IMR-90 (cell line): ENCODE measurements around the gene KDM2A. TPM values are rescaled to one million over a fixed set of nuclear protein-coding genes. Genes with fewer than 3 reads are reported as not detected.

Source experiments
- ATAC-seq: fragments of 200-7000 bp; cut with Tn5 transposase; 2 replicates; pipeline ENCODE4 v1.9.1; 2020; ENCODE audit warnings: low read depth, mild to moderate bottlenecking, moderate library complexity
- BruUV-seq: library from RNA; stranded (reverse); fragments of 400-500 nt; replicated peaks from 2 replicates; lab custom pipeline; 2021; lab: Mats Ljungman, UMichigan
- CTCF ChIA-PET: fragments of 300-600 bp; formaldehyde crosslinking; extraction: SDS; loops from one replicate; lab custom pipeline; 2021; ENCODE audit warnings: antibody characterized with exemption; lab: Yijun Ruan, JAX
- POLR2A ChIA-PET: fragments of 300-600 bp; sonication (Branson Sonifier 250); formaldehyde crosslinking; loops from one replicate; lab custom pipeline; 2022; ENCODE audit warnings: antibody characterized with exemption; ENCODE audit not compliant: unreplicated experiment; lab: Charles Lee
- DNase-seq: peaks from one replicate; pipeline ENCODE4 v3.0.0; 2013
- H2AFZ ChIP-seq: replicated peaks from 2 replicates; pipeline ENCODE3; 2013; ENCODE audit warnings: low read length, mild to moderate bottlenecking; ENCODE audit not compliant: poor library complexity
- H2AK5ac ChIP-seq: 2 replicates; pipeline ENCODE4 v1.6.1; 2013; ENCODE audit warnings: low read depth, low read length, inconsistent platforms
- H2AK9ac ChIP-seq: replicated peaks from 2 replicates; pipeline ENCODE3; 2013; ENCODE audit warnings: mild to moderate bottlenecking, low read depth, low read length, moderate library complexity; ENCODE audit not compliant: poor library complexity
- H2BK120ac ChIP-seq: 2 replicates; pipeline ENCODE4 v1.6.1; 2013; ENCODE audit warnings: low read depth, low read length, inconsistent platforms
- H2BK15ac ChIP-seq: 3 replicates; pipeline ENCODE4 v1.6.1; 2013; ENCODE audit warnings: low read depth, low read length, inconsistent platforms
- H2BK20ac ChIP-seq: 2 replicates; pipeline ENCODE4 v1.6.1; 2013; ENCODE audit warnings: low read depth, mild to moderate bottlenecking, inconsistent platforms, low read length, moderate library complexity
- H2BK5ac ChIP-seq: 2 replicates; pipeline ENCODE4 v1.6.1; 2013; ENCODE audit warnings: mild to moderate bottlenecking, low read depth, low read length, inconsistent platforms; ENCODE audit not compliant: poor library complexity, severe bottlenecking
- H3K14ac ChIP-seq: replicated peaks from 2 replicates; pipeline ENCODE4 v1.6.1; 2013; ENCODE audit warnings: low read depth, low read length, inconsistent platforms
- H3K18ac ChIP-seq: 2 replicates; pipeline ENCODE4 v1.6.1; 2013; ENCODE audit warnings: low read depth, low read length, control low read depth
- H3K23ac ChIP-seq: 2 replicates; pipeline ENCODE4 v1.6.1; 2013; ENCODE audit warnings: low read depth, low read length, inconsistent platforms
- H3K27ac ChIP-seq: 2 replicates; pipeline ENCODE4 v1.5.1; 2013; ENCODE audit warnings: mild to moderate bottlenecking, control low read depth, low read length; ENCODE audit not compliant: insufficient read depth
- H3K27me3 ChIP-seq: 2 replicates; pipeline ENCODE4 v1.6.1; 2013; ENCODE audit warnings: low read length; ENCODE audit not compliant: control insufficient read depth, insufficient read depth
- H3K36me3 ChIP-seq: 2 replicates; pipeline ENCODE4 v1.6.1; 2013; ENCODE audit warnings: low read length, mixed read lengths; ENCODE audit not compliant: control insufficient read depth, insufficient read depth
- H3K4ac ChIP-seq: 2 replicates; pipeline ENCODE4 v1.6.1; 2013; ENCODE audit warnings: low read depth, low read length, inconsistent platforms
- H3K4me1 ChIP-seq: 2 replicates; pipeline ENCODE4 v1.6.1; 2013; ENCODE audit warnings: low read length, mixed read lengths; ENCODE audit not compliant: control insufficient read depth, insufficient read depth
- H3K4me2 ChIP-seq: 2 replicates; pipeline ENCODE4 v1.6.1; 2013; ENCODE audit warnings: low read depth, mild to moderate bottlenecking, control low read depth, low read length, moderate library complexity
- H3K4me3 ChIP-seq: 2 replicates; pipeline ENCODE4 v1.5.1; 2013; ENCODE audit warnings: low read depth, mild to moderate bottlenecking, control low read depth, low read length, moderate library complexity; ENCODE audit not compliant: insufficient read depth
- H3K56ac ChIP-seq: 2 replicates; pipeline ENCODE4 v1.6.1; 2013; ENCODE audit warnings: low read length, inconsistent platforms; ENCODE audit not compliant: insufficient read depth; ENCODE audit errors: extremely low read depth
- H3K79me1 ChIP-seq, 2 experiments: 2 replicates each; pipeline ENCODE4 v1.6.1; 2013; ENCODE audit warnings: low read length in 2 of 2, inconsistent platforms in 1 of 2, low read depth in 1 of 2
- H3K9ac ChIP-seq: 2 replicates; pipeline ENCODE4 v1.6.1; 2013; ENCODE audit warnings: low read depth, low read length, control low read depth
- H3K9me1 ChIP-seq: 2 replicates; pipeline ENCODE4 v1.6.1; 2013; ENCODE audit warnings: low read length, inconsistent platforms; ENCODE audit not compliant: insufficient read depth
- H3K9me3 ChIP-seq: 2 replicates; pipeline ENCODE4 v1.6.1; 2013; ENCODE audit warnings: low read length; ENCODE audit not compliant: control insufficient read depth, insufficient read depth
- H4K20me1 ChIP-seq: 2 replicates; pipeline ENCODE4 v1.6.1; 2013; ENCODE audit warnings: low read length, inconsistent platforms; ENCODE audit not compliant: insufficient read depth
- H4K5ac ChIP-seq: 2 replicates; pipeline ENCODE4 v1.6.1; 2013; ENCODE audit warnings: mild to moderate bottlenecking, low read depth, low read length, control low read depth
- H4K8ac ChIP-seq, 2 experiments: 2 replicates each; pipeline ENCODE4 v1.6.1; 2013; ENCODE audit warnings: low read depth in 2 of 2, low read length in 2 of 2, control low read depth in 1 of 2, inconsistent platforms in 1 of 2
- H4K91ac ChIP-seq: 2 replicates; pipeline ENCODE4 v1.6.1; 2013; ENCODE audit warnings: low read depth, low read length, inconsistent platforms; ENCODE audit not compliant: insufficient read depth
- BHLHE40 ChIP-seq: fragments of 150-350 bp; IDR thresholded peaks from 2 replicates; pipeline ENCODE4 v1.6.1; 2016; ENCODE audit warnings: mild to moderate bottlenecking, low read depth, low read length
- CEBPB ChIP-seq: IDR thresholded peaks from 2 replicates; pipeline ENCODE4 v1.6.1; 2012; ENCODE audit warnings: low read depth, low read length, improper control_type of control experiment
- CHD1 ChIP-seq: IDR thresholded peaks from 2 replicates; pipeline ENCODE4 v1.6.1; 2012; ENCODE audit warnings: low read depth, low read length, improper control_type of control experiment
- FOS ChIP-seq: fragments of 150-350 bp; IDR thresholded peaks from 2 replicates; pipeline ENCODE4 v1.6.1; 2016; ENCODE audit warnings: low read depth, low read length
- MAFK ChIP-seq: IDR thresholded peaks from 2 replicates; pipeline ENCODE4 v1.6.1; 2012; ENCODE audit warnings: low read depth, low read length, improper control_type of control experiment
- MAZ ChIP-seq: IDR thresholded peaks from 2 replicates; pipeline ENCODE4 v1.6.1; 2012; ENCODE audit warnings: low read depth, mild to moderate bottlenecking, low read length, improper control_type of control experiment, moderate library complexity, borderline replicate concordance
- MXI1 ChIP-seq: IDR thresholded peaks from 2 replicates; pipeline ENCODE4 v1.6.1; 2012; ENCODE audit warnings: low read depth, mild to moderate bottlenecking, low read length, moderate library complexity, borderline replicate concordance
- NFE2L2 ChIP-seq: fragments of 150-350 bp; IDR thresholded peaks from 2 replicates; pipeline ENCODE4 v1.6.1; 2016; ENCODE audit warnings: low read depth, mild to moderate bottlenecking, low read length
- POLR2A ChIP-seq: IDR thresholded peaks from 2 replicates; pipeline ENCODE4 v1.6.1; 2012; ENCODE audit warnings: mild to moderate bottlenecking, low read depth, low read length
- RAD21 ChIP-seq: IDR thresholded peaks from 2 replicates; pipeline ENCODE4 v1.6.1; 2012; ENCODE audit warnings: low read length, improper control_type of control experiment
- RCOR1 ChIP-seq: IDR thresholded peaks from 2 replicates; pipeline ENCODE4 v1.6.1; 2012; ENCODE audit warnings: mild to moderate bottlenecking, low read length, improper control_type of control experiment; ENCODE audit not compliant: insufficient replicate concordance
- RFX5 ChIP-seq: IDR thresholded peaks from 2 replicates; pipeline ENCODE4 v1.8.0; 2012; ENCODE audit warnings: low read depth, mild to moderate bottlenecking, low read length, moderate library complexity
- SMC3 ChIP-seq: fragments of 150-350 bp; IDR thresholded peaks from 2 replicates; pipeline ENCODE4 v1.6.1; 2016; ENCODE audit warnings: low read depth, mild to moderate bottlenecking, antibody characterized with exemption, low read length, moderate library complexity
- WGBS, 2 experiments: methylation state at CpG; one replicate each; pipeline versions ENCODE4 v1.1.5 to v1.1.7; 2013; ENCODE audit warnings: missing lambda C conversion rate in 2 of 2; ENCODE audit not compliant: insufficient read length in 1 of 2; ENCODE audit errors: extremely low coverage in 2 of 2; 5-methylcytosine and 5-hydroxymethylcytosine counted together
- dilution Hi-C: fragments of 300-500 bp; cut with HindIII; formaldehyde crosslinking; loops from one replicate; pipeline ENCODE4 v1.14.3; 2018; ENCODE audit warnings: low sequenced_read_pairs; ENCODE audit not compliant: unreplicated experiment
- in situ Hi-C: fragments of 300-500 bp; cut with MboI; formaldehyde crosslinking; loops from 3 replicates; pipeline ENCODE4 v1.14.3; 2019; ENCODE audit warnings: low sequenced_read_pairs, inconsistent platforms, mixed read lengths
- intact Hi-C: fragments of 100-400 bp; cut with micrococcal nuclease; formaldehyde crosslinking; loops from 2 replicates; pipeline ENCODE4 v1.10.0; 2022
- polyA plus RNA-seq, 3 experiments: library from polyadenylated mRNA; depleted of rRNA; stranded (reverse); fragments of >200 nt; gene quantifications; 2 replicates each; pipeline ENCODE4 v1.2.3, GENCODE V29; 2012; ENCODE audit warnings: low replicate concordance in 1 of 3
- total RNA-seq: library from RNA; depleted of rRNA; stranded (reverse); fragments of >200 nt; gene quantifications from 2 replicates; pipeline ENCODE4 v1.2.3, GENCODE V29; 2012
- TF ChIP-seq, protein P1 (sequence below): fragments of 150-350 bp; IDR thresholded peaks from 2 replicates; pipeline ENCODE4 v1.6.1; 2016; ENCODE audit warnings: low read depth, mild to moderate bottlenecking, low read length, moderate library complexity, borderline replicate concordance
- TF ChIP-seq, protein P2 (sequence below): conservative IDR thresholded peaks from 2 replicates; pipeline ENCODE4 v1.5.1; 2012; ENCODE audit warnings: mild to moderate bottlenecking, low read depth, low read length, improper control_type of control experiment
- TF ChIP-seq, protein P3 (sequence below): fragments of 150-350 bp; IDR thresholded peaks from 2 replicates; pipeline ENCODE4 v1.6.1; 2017; ENCODE audit warnings: mild to moderate bottlenecking, antibody characterized with exemption, low read length, low read depth

Gene KDM2A
- total and polyA plus RNA-seq, 2 of the 4 experiments (the other 2 are of a cell fraction) = 26.7 to 42.6 TPM

- no peak overlapping the region for H3K27ac ChIP-seq
- ChIA-PET CTCF (no interaction called here), POLR2A (no interaction called here)
- TF ChIP-seq SMC3 (no peak), CEBPB (no peak), NFE2L2 (no peak), MXI1 (no peak), POLR2A (no peak), MAFK (no peak), BHLHE40 (no peak), FOS (no peak), RCOR1 (no peak), CHD1 (no peak), RAD21 (no peak), MAZ (no peak), RFX5 (no peak)
- TF ChIP-seq, protein P1, sequence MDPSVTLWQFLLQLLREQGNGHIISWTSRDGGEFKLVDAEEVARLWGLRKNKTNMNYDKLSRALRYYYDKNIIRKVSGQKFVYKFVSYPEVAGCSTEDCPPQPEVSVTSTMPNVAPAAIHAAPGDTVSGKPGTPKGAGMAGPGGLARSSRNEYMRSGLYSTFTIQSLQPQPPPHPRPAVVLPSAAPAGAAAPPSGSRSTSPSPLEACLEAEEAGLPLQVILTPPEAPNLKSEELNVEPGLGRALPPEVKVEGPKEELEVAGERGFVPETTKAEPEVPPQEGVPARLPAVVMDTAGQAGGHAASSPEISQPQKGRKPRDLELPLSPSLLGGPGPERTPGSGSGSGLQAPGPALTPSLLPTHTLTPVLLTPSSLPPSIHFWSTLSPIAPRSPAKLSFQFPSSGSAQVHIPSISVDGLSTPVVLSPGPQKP = no peak
- TF ChIP-seq, protein P2, sequence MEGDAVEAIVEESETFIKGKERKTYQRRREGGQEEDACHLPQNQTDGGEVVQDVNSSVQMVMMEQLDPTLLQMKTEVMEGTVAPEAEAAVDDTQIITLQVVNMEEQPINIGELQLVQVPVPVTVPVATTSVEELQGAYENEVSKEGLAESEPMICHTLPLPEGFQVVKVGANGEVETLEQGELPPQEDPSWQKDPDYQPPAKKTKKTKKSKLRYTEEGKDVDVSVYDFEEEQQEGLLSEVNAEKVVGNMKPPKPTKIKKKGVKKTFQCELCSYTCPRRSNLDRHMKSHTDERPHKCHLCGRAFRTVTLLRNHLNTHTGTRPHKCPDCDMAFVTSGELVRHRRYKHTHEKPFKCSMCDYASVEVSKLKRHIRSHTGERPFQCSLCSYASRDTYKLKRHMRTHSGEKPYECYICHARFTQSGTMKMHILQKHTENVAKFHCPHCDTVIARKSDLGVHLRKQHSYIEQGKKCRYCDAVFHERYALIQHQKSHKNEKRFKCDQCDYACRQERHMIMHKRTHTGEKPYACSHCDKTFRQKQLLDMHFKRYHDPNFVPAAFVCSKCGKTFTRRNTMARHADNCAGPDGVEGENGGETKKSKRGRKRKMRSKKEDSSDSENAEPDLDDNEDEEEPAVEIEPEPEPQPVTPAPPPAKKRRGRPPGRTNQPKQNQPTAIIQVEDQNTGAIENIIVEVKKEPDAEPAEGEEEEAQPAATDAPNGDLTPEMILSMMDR = no peak
- TF ChIP-seq, protein P3, sequence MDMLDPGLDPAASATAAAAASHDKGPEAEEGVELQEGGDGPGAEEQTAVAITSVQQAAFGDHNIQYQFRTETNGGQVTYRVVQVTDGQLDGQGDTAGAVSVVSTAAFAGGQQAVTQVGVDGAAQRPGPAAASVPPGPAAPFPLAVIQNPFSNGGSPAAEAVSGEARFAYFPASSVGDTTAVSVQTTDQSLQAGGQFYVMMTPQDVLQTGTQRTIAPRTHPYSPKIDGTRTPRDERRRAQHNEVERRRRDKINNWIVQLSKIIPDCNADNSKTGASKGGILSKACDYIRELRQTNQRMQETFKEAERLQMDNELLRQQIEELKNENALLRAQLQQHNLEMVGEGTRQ = no peak
- H3K14ac ChIP-seq = no peak overlapping the region
- H2BK15ac ChIP-seq = no peak overlapping the region
- H3K9ac ChIP-seq = no peak overlapping the region
- peaks cover 84% of the 10 kb centered on the region for H4K20me1 ChIP-seq
- no peak overlapping the region for H3K4me3 ChIP-seq
- in situ Hi-C loops = no loop called here
- no peak overlapping the region for H4K5ac ChIP-seq
- BruUV-seq = no TSS peak
- H2AK5ac ChIP-seq = no peak overlapping the region
- no peak overlapping the region for H3K4me2 ChIP-seq
- no peak overlapping the region for H3K18ac ChIP-seq
- no peaks in the 10 kb centered on the region for H3K9me3 ChIP-seq
- H3K36me3 ChIP-seq = no peaks in the 10 kb centered on the region
- H3K9me1 ChIP-seq = peaks cover 10% of the 10 kb centered on the region
- no peak overlapping the region for H4K8ac ChIP-seq
- no peak overlapping the region for H3K4ac ChIP-seq
- DNase-seq (no peak), ATAC-seq (no peak)
- H3K4me1 ChIP-seq = peaks cover 11% of the 10 kb centered on the region
- H3K79me1 ChIP-seq = peaks cover 12 to 80% of the 10 kb centered on the region in 2 experiments
- intact Hi-C loops = no loop called here
- WGBS, 2 experiments = 90% methylated on average over 2 of the region's 3 CpGs; no CpG with 5 or more reads in 1 of the 2 experiments
- no peak overlapping the region for H2AFZ ChIP-seq
- no peak overlapping the region for H4K91ac ChIP-seq
- H3K56ac ChIP-seq = no peak overlapping the region
- H2AK9ac ChIP-seq = no peak overlapping the region
- H3K23ac ChIP-seq = peak overlapping the region; percentile 43; the same call in 1 of the 2 replicates
- no peak overlapping the region for H2BK120ac ChIP-seq
- no peak overlapping the region for H2BK5ac ChIP-seq
- dilution Hi-C loops = no loop called here
- H2BK20ac ChIP-seq = no peak overlapping the region
- H3K27me3 ChIP-seq = no peaks in the 10 kb centered on the region
Observed at GRCh38 chr11:67163006-67163405, 43.9 kb downstream of the KDM2A start.
